ENCODE data around the gene SZT2. TPM values are rescaled to one million over a fixed set of nuclear protein-coding genes. Genes with fewer than 3 reads are reported as not detected.

SZT2 gene
- total and polyA plus RNA-seq, 7 donors, result 5.9 to 24.7 (median 17.9) TPM

DNA sequence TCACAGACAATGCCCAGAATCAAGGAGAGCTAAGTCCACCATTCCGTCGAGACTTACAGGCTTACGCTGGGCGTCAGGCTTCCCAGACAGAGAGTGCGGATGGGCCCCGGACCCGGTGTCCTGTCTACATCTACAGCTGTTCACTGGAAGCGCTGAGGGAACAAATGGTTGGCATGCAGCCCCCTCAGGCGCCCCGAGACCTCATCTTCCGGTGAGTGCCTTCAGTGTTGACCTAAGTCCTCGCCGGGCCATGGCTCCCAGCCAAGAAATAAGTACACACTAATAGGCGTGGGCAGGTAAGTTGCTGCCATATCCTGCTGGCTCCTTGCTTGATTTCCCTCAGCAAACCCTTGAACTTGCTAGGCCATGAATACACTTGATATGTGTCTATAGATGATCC lies 37.8 kb downstream of the SZT2 start:
- no peaks in the 10 kb centered on the region for H3K9me3 ChIP-seq

DNA sequence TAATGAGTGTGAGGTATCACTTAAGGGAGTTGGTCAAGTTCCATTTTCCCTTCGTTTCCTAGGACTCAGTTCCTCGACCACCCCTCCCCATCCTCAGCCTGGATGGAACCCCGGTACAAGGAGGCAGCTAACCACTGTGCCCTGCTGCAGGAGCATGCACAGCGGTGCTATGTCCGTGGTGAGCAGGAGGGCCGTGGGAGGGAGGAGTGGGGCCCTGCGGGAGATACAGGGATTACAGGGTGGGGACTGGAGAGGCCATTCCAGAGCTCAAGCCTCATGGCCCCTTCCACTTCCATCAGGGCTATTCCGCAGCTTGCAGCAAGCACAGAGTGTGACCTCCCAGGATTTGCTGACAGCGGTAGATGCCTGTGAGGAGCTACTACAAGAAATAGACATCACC lies 38.2 kb downstream of the SZT2 start:
- TF ChIP-seq, protein P1, sequence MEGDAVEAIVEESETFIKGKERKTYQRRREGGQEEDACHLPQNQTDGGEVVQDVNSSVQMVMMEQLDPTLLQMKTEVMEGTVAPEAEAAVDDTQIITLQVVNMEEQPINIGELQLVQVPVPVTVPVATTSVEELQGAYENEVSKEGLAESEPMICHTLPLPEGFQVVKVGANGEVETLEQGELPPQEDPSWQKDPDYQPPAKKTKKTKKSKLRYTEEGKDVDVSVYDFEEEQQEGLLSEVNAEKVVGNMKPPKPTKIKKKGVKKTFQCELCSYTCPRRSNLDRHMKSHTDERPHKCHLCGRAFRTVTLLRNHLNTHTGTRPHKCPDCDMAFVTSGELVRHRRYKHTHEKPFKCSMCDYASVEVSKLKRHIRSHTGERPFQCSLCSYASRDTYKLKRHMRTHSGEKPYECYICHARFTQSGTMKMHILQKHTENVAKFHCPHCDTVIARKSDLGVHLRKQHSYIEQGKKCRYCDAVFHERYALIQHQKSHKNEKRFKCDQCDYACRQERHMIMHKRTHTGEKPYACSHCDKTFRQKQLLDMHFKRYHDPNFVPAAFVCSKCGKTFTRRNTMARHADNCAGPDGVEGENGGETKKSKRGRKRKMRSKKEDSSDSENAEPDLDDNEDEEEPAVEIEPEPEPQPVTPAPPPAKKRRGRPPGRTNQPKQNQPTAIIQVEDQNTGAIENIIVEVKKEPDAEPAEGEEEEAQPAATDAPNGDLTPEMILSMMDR (IDR thresholded peaks at IDR 0.05), result no peak
- peaks cover 21 to 93% of the 10 kb centered on the region in 2 donors for H3K36me3 ChIP-seq (ENCODE audit: insufficient read depth in 1 of 2, low read depth in 1 of 2)
- intact Hi-C loops (cut with DNase I), result no loop called here
- 82 to 88% (median 85%) methylated on average over 9 of the region's 9 CpGs for WGBS, 3 donors
- DNase-seq (peak in 1 of 2 donors; percentile 35), ATAC-seq (no peak)
- H3K9me3 ChIP-seq, result no peaks in the 10 kb centered on the region
- no peaks in the 10 kb centered on the region for H3K4me1 ChIP-seq
- H3K27ac ChIP-seq, result no peak overlapping the region
- no peak overlapping the region for H3K4me3 ChIP-seq
- H3K27me3 ChIP-seq (ENCODE audit: insufficient read depth in 3 of 3, low read length in 2 of 3), result no peaks in the 10 kb centered on the region

More for the DNA sequence above, 37.8 kb downstream of the SZT2 start:
- DNase-seq (no peak), ATAC-seq (no peak)
- 77 to 82% (median 80%) methylated on average over 14 of the region's 14 CpGs for WGBS, 3 donors
- H3K36me3 ChIP-seq (ENCODE audit: insufficient read depth in 1 of 2, low read depth in 1 of 2), result peaks cover 17 to 93% of the 10 kb centered on the region in 2 donors
- no peaks in the 10 kb centered on the region for H3K4me1 ChIP-seq
- TF ChIP-seq, protein P1 (IDR thresholded peaks at IDR 0.05), result no peak
- H3K27ac ChIP-seq, result no peak overlapping the region
- intact Hi-C loops (cut with DNase I), result no loop called here
- H3K27me3 ChIP-seq (ENCODE audit: insufficient read depth in 3 of 3, low read length in 2 of 3), result no peaks in the 10 kb centered on the region
- H3K4me3 ChIP-seq, result no peak overlapping the region

DNA sequence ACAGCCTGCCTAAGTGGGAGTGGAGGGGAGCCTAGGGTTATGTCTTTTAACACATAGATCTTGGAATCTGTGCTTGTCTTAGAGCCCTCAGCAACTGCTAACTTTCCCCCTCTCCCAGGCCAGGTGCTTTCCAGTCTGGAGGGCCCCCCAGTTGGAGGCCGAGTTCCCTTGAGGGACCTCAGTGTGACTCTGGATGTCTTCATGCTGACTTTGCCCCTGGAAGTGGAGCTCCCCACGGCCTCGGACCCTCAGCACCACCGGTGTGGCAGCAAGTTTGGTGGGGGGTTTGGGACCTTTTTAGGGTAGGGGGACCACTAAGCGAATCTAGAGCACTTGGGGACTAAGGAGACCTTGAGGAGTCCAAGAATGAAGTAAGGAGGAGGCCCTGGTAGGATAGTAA lies 41.1 kb downstream of the SZT2 start:
- ATAC-seq, result no peak
- H3K27ac ChIP-seq, result no peak overlapping the region
- 91 to 95% (median 95%) methylated on average over 5 of the region's 5 CpGs for WGBS, 3 donors
- intact Hi-C loops (cut with DNase I), result no loop called here
- H3K4me3 ChIP-seq, result no peak overlapping the region
- no peaks in the 10 kb centered on the region for H3K9me3 ChIP-seq
- H3K36me3 ChIP-seq (ENCODE audit: insufficient read depth in 1 of 2, low read depth in 1 of 2), result peaks cover 20 to 94% of the 10 kb centered on the region in 2 donors
- no peaks in the 10 kb centered on the region for H3K4me1 ChIP-seq
- H3K27me3 ChIP-seq (ENCODE audit: insufficient read depth in 3 of 3, low read length in 2 of 3), result no peaks in the 10 kb centered on the region
- TF ChIP-seq, protein P1 (IDR thresholded peaks at IDR 0.05), result no peak
- DNase-seq, result no peak

GRCh38 chr1:43431676-43432075 lies 42.0 kb downstream of the SZT2 start:
- Histone ChIP-seq H3K9me3 (no peaks in the 10 kb centered on the region), H3K27ac (no peak overlapping the region), H3K4me3 (no peak overlapping the region), H3K4me1 (no peaks in the 10 kb centered on the region), H3K27me3 (ENCODE audit: insufficient read depth in 3 of 3, low read length in 2 of 3) (no peaks in the 10 kb centered on the region), H3K36me3 (ENCODE audit: insufficient read depth in 1 of 2, low read depth in 1 of 2) (peaks cover 20 to 88% of the 10 kb centered on the region in 2 donors)
- intact Hi-C loops (cut with DNase I), result no loop called here
- TF ChIP-seq, protein P1 (IDR thresholded peaks at IDR 0.05), result no peak
- no peak for ATAC-seq
- DNase-seq, result no peak
- 93 to 96% (median 95%) methylated on average over 9 of the region's 9 CpGs for WGBS, 3 donors

DNA sequence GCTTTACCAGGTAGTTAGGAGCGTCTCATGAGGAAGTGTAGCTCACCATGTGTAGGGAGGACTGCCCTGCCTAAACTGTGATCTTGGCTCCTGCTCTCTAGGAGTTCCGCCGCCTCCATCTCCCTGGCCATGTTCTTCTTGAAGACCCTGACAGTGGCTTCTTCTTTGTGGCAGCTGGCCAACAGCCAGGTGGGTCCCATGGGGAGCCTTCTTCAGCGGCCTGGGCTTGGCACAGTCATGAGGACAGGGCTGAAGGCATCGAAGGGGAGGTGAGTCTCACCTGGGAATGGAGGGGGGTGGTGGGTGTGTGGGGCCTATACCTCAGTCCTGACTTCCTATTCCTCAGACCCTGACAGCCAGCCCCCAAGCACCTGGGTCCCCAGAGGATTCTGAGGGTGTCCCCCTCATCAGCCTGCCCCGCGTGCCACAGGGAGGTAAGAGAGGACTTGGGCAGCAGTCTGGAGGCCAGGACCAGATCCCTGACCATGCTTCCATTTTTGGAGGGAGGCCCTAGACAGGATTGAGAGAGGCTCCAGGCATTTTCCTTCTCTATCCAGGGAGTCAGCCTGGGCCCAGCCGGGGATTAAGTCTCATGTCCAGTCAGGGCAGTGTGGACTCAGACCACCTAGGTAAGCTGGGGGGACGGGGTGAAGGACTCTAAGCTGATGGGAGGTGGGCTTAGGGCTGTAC lies 42.6 kb downstream of the SZT2 start:
- Histone ChIP-seq H3K4me1 (no peaks in the 10 kb centered on the region), H3K27ac (no peak overlapping the region), H3K4me3 (no peak overlapping the region), H3K27me3 (ENCODE audit: insufficient read depth in 3 of 3, low read length in 2 of 3) (no peaks in the 10 kb centered on the region), H3K36me3 (ENCODE audit: insufficient read depth in 1 of 2, low read depth in 1 of 2) (peaks cover 18 to 88% of the 10 kb centered on the region in 2 donors), H3K9me3 (no peaks in the 10 kb centered on the region)
- intact Hi-C loops (cut with DNase I), result no loop called here
- TF ChIP-seq, protein P1 (IDR thresholded peaks at IDR 0.05), result no peak
- 84 to 92% (median 90%) methylated on average over 9 of the region's 9 CpGs for WGBS, 3 donors
- no peak for DNase-seq
- ATAC-seq, result no peak
